Sigmoid colon (tissue), 7 donors: Measurements from ENCODE around the gene VOPP1. TPM values are rescaled to one million over a fixed set of nuclear protein-coding genes. Genes with fewer than 3 reads are reported as not detected.

Experiments
- DNase-seq: peaks from one replicate; pipeline ENCODE4 v3.0.0-alpha.2; 2019
- H3K27ac ChIP-seq, 4 donors: fragments of 200-600 bp; sonication (generic); one replicate each; pipeline ENCODE4 v1.5.1; 2016 to 2019; ENCODE audit warnings: mild to moderate bottlenecking in 1 of 4
- H3K27me3 ChIP-seq, 3 donors: fragments of 200-600 bp; sonication (generic); one replicate each; pipeline ENCODE4 v1.5.1; 2019; ENCODE audit warnings: mild to moderate bottlenecking in 1 of 3
- H3K36me3 ChIP-seq, 4 donors: fragments of 200-600 bp; sonication (generic); one replicate each; pipeline ENCODE4 v1.5.1; 2016 to 2019
- H3K4me1 ChIP-seq, 4 donors: fragments of 200-600 bp; sonication (generic); one replicate each; pipeline ENCODE4 v1.5.1; 2017 to 2019
- H3K4me3 ChIP-seq, 4 donors: fragments of 200-600 bp; sonication (generic); one replicate each; pipeline ENCODE4 v1.5.1; 2017 to 2019; ENCODE audit warnings: mild to moderate bottlenecking in 2 of 4, moderate library complexity in 1 of 4
- H3K9me3 ChIP-seq, 4 donors: fragments of 200-600 bp in 3 of 4; sonication (generic) in 3 of 4; one replicate each; pipeline versions ENCODE4 v1.5.1 to v1.6.1; 2013 to 2019
- EP300 ChIP-seq, 4 donors: sonication (generic); formaldehyde crosslinking; IDR thresholded peaks; one replicate each; pipeline ENCODE4 v1.6.1; 2017; ENCODE audit warnings: antibody characterized with exemption in 4 of 4
- POLR2A ChIP-seq, 2 donors: fragments of 450-650 bp; IDR thresholded peaks; one replicate each; pipeline ENCODE4 v1.6.1; 2016; ENCODE audit warnings: antibody characterized with exemption in 2 of 2, mild to moderate bottlenecking in 2 of 2, moderate library complexity in 2 of 2
- POLR2AphosphoS5 ChIP-seq, 4 donors: sonication (generic); formaldehyde crosslinking; IDR thresholded peaks; one replicate each; pipeline ENCODE4 v1.6.1; 2017; ENCODE audit warnings: antibody characterized with exemption in 4 of 4
- WGBS, 2 donors: extraction: QIAGEN DNeasy Blood & Tissue Kit; methylation state at CpG; one replicate each; pipeline ENCODE4 v1.1.7; 2013; 5-methylcytosine and 5-hydroxymethylcytosine counted together
- intact Hi-C: fragments of 100-400 bp; cut with DNase I; formaldehyde crosslinking; loops from one replicate; pipeline ENCODE4 v1.15.1; 2023
- polyA plus RNA-seq, 3 donors: library from polyadenylated mRNA; stranded (reverse); fragments of 200-250 nt; gene quantifications; one replicate each; pipeline ENCODE4 v1.2.3, GENCODE V29; 2013
- total RNA-seq, 4 donors: library from RNA; depleted of rRNA; stranded (reverse); fragments of >200 nt; gene quantifications; one replicate each; pipeline ENCODE4 v1.1.0, GENCODE V29; 2016
- TF ChIP-seq, protein P1 (sequence below), 4 experiments: fragments of 450-650 bp in 3 of 4; fragments of 200-600 bp in 1 of 4; IDR thresholded peaks; one replicate each; pipeline ENCODE4 v1.5.1; 2016 to 2019; ENCODE audit warnings: antibody characterized with exemption in 4 of 4, mild to moderate bottlenecking in 3 of 4, moderate library complexity in 2 of 4
- donor health status: healthy with polysubstance abuse.
- donor health status: Bipolar disorder and iron deficiency.
- donor health status: healthy.

The VOPP1 gene
- total and polyA plus RNA-seq, 7 donors: 22.2 to 59.5 (median 26.4) TPM

DNA sequence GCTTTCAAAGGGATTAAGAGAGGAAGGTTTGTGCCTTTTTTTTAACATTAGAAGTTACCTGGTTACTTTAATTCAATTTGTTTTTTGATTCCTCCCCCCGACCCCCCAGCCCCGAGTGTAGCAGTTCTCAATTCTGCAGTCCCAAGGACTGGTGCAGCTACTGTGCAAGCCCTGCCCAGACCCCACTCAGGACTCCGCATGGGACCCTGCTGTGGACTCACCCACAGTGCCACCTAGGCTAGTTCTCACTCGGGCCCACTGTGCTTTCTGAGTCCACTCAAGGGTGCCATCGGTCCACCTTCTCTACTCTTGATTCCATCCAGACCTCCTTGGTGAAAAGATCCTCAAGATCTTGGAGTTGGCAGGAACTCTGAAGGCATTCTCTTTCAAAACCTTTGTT lies 77.4 kb downstream of the VOPP1 start:
- Histone ChIP-seq H3K4me1 (peaks cover 0 to 15% (median 10%) of the 10 kb centered on the region in 4 donors), H3K36me3 (peaks cover 0 to 50% (median 11%) of the 10 kb centered on the region in 4 donors), H3K4me3 (no peak overlapping the region), H3K27ac (no peak overlapping the region), H3K27me3 (no peaks in the 10 kb centered on the region), H3K9me3 (no peaks in the 10 kb centered on the region)
- TF ChIP-seq, protein P1, sequence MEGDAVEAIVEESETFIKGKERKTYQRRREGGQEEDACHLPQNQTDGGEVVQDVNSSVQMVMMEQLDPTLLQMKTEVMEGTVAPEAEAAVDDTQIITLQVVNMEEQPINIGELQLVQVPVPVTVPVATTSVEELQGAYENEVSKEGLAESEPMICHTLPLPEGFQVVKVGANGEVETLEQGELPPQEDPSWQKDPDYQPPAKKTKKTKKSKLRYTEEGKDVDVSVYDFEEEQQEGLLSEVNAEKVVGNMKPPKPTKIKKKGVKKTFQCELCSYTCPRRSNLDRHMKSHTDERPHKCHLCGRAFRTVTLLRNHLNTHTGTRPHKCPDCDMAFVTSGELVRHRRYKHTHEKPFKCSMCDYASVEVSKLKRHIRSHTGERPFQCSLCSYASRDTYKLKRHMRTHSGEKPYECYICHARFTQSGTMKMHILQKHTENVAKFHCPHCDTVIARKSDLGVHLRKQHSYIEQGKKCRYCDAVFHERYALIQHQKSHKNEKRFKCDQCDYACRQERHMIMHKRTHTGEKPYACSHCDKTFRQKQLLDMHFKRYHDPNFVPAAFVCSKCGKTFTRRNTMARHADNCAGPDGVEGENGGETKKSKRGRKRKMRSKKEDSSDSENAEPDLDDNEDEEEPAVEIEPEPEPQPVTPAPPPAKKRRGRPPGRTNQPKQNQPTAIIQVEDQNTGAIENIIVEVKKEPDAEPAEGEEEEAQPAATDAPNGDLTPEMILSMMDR (IDR thresholded peaks at IDR 0.05): no peak
- TF ChIP-seq EP300 (IDR thresholded peaks at IDR 0.05): no peak
- no peak for TF ChIP-seq POLR2A (IDR thresholded peaks at IDR 0.05)
- no peak for TF ChIP-seq POLR2AphosphoS5 (IDR thresholded peaks at IDR 0.05)
- intact Hi-C loops: no loop called here
- no peak for DNase-seq
- WGBS, 2 donors: 93 to 95% methylated on average over 5 of the region's 5 CpGs

DNA sequence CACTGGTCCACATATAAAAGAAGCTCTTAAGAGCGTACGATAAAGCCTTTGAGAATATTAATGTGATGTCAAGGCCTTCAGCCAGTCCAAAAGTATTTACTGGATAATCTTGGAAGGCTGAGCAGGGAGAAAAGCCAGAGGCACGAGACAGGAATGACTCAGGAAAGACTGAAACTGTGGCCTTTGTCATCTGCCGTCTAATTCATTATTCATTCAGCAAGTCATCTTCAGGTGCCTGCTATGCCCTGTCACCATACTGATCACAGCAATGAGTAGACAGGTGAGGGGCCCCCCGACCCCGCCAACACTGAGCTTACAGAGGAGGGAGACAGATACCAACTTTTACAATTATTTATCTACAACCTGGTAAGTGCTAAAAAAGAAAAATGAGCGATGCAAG lies 78.9 kb downstream of the VOPP1 start:
- peaks cover 0 to 15% (median 10%) of the 10 kb centered on the region in 4 donors for H3K4me1 ChIP-seq
- H3K9me3 ChIP-seq: no peaks in the 10 kb centered on the region
- peak in 1 of 4 donors; percentile 27 for TF ChIP-seq POLR2AphosphoS5 (IDR thresholded peaks at IDR 0.05)
- TF ChIP-seq, protein P1 (IDR thresholded peaks at IDR 0.05): no peak
- peaks cover 0 to 66% (median 15%) of the 10 kb centered on the region in 4 donors for H3K36me3 ChIP-seq
- WGBS, 2 donors: 86 to 93% methylated on average over 7 of the region's 7 CpGs
- H3K4me3 ChIP-seq: no peak overlapping the region
- DNase-seq: no peak
- H3K27ac ChIP-seq: peak overlapping the region in 1 of 4 donors; percentile 25
- no peaks in the 10 kb centered on the region for H3K27me3 ChIP-seq
- intact Hi-C loops: no loop called here

DNA sequence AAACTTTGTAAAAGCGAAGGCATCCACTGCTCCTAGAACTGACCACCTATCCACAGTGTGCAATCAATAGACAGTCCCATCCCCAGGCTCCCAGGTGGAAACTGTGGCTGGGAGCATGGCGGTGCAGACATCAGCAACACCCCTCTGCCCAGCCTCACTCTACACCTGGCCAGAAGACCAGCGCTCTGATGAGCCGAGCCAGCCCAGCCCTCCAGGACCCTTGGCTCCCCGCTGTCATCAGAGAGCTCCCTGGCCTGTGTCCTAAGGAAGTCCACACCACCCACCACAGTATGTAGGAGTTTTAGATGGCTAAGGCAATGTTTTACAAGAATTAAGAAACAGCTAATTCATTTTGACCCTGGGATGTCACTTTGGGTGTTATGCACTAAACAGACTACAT lies 81.0 kb downstream of the VOPP1 start:
- 96 to 97% methylated on average over 5 of the region's 5 CpGs for WGBS, 2 donors

DNA sequence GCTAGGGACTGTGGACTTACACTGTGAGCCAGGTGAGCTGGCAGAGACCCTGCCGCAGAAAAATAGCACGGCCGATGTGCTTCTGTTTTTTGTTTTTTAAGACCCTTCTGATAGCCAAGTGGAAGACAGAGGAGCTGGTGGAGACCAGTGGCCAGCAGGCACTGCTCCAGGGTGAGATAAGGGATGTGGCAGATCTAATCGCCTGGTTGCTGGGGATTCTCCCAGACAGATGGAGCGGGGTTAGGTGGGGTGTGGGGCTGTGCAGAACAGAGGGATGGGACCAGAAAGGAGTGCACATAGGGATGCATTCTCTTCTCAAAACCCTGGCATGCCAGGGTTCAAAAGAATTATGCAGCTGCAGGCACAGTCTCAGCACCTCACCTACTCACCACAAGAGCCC lies 82.2 kb downstream of the VOPP1 start:
- no peaks in the 10 kb centered on the region for H3K9me3 ChIP-seq
- intact Hi-C loops: no loop called here
- H3K27me3 ChIP-seq: no peaks in the 10 kb centered on the region
- DNase-seq: no peak
- 95 to 98% methylated on average over 5 of the region's 5 CpGs for WGBS, 2 donors
- TF ChIP-seq, protein P1 (IDR thresholded peaks at IDR 0.05): no peak
- no peak for TF ChIP-seq POLR2A (IDR thresholded peaks at IDR 0.05)
- no peak for TF ChIP-seq POLR2AphosphoS5 (IDR thresholded peaks at IDR 0.05)
- TF ChIP-seq EP300 (IDR thresholded peaks at IDR 0.05): no peak
- peaks cover 0 to 15% (median 10%) of the 10 kb centered on the region in 4 donors for H3K4me1 ChIP-seq
- no peak overlapping the region for H3K4me3 ChIP-seq
- H3K36me3 ChIP-seq: peaks cover 0 to 55% (median 13%) of the 10 kb centered on the region in 4 donors
- H3K27ac ChIP-seq: no peak overlapping the region

More for the DNA sequence above, 81.0 kb downstream of the VOPP1 start:
- DNase-seq: peak; percentile 7
- Histone ChIP-seq H3K27ac (no peak overlapping the region), H3K36me3 (peaks cover 0 to 56% (median 13%) of the 10 kb centered on the region in 4 donors), H3K4me1 (peaks cover 0 to 15% (median 10%) of the 10 kb centered on the region in 4 donors), H3K9me3 (no peaks in the 10 kb centered on the region), H3K27me3 (no peaks in the 10 kb centered on the region), H3K4me3 (no peak overlapping the region)
- TF ChIP-seq, protein P1 (IDR thresholded peaks at IDR 0.05): no peak
- TF ChIP-seq POLR2A (IDR thresholded peaks at IDR 0.05) (no peak), POLR2AphosphoS5 (IDR thresholded peaks at IDR 0.05) (no peak), EP300 (IDR thresholded peaks at IDR 0.05) (no peak)
- intact Hi-C loops: no loop called here

DNA sequence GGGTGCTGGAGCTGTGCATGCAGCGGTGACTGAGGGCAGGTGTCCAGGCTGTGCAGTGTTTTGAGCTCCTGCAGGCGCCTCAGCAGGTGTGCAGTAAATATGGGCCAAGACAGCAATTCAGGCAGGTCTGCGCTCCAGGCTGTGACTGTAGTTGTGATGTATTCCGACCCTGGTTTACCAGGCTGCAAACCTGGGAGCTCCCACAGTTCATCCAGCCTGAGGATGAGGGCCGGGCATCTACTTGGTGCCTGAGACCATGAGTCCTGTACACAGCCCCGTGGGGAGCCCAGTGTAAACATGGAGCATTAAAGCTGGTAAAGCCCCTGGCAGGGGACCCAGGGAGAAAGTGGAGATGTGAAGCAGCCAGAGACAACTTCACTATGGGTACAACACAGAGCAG lies 82.8 kb downstream of the VOPP1 start:
- TF ChIP-seq POLR2A (IDR thresholded peaks at IDR 0.05) (no peak), POLR2AphosphoS5 (IDR thresholded peaks at IDR 0.05) (no peak), EP300 (IDR thresholded peaks at IDR 0.05) (no peak)
- TF ChIP-seq, protein P1 (IDR thresholded peaks at IDR 0.05): no peak
- intact Hi-C loops: no loop called here
- H3K27ac ChIP-seq: no peak overlapping the region
- no peak overlapping the region for H3K4me3 ChIP-seq
- WGBS, 2 donors: 93 to 95% methylated on average over 6 of the region's 6 CpGs
- no peak for DNase-seq
- H3K27me3 ChIP-seq: no peaks in the 10 kb centered on the region
- H3K36me3 ChIP-seq: peaks cover 0 to 53% (median 13%) of the 10 kb centered on the region in 4 donors
- peaks cover 0 to 15% (median 10%) of the 10 kb centered on the region in 4 donors for H3K4me1 ChIP-seq
- H3K9me3 ChIP-seq: no peaks in the 10 kb centered on the region
